CD4-positive, alpha-beta T cell treated with Interleukin-6 for 4 hours (primary cell): ENCODE measurements around the gene SRPK2.

ENCODE experiments used
- DNase-seq: peaks from one replicate; pipeline ENCODE4 v3.0.0-alpha.2; 2020; ENCODE audit warnings: mixed read lengths

SRPK2 gene

GRCh38 chr7:105067691-105068090 is 321.0 kb downstream of the SRPK2 start:
- no peak for DNase-seq
